HG02884 (cell line): Measurements from ENCODE around the gene ACAP1.

Experiments
- ATAC-seq: cut with Tn5 transposase; IDR thresholded peaks from one replicate; pipeline ENCODE4 v1.9.1; 2021; ENCODE audit warnings: mild to moderate bottlenecking, moderate library complexity; ENCODE audit not compliant: unreplicated experiment

The ACAP1 gene

DNA sequence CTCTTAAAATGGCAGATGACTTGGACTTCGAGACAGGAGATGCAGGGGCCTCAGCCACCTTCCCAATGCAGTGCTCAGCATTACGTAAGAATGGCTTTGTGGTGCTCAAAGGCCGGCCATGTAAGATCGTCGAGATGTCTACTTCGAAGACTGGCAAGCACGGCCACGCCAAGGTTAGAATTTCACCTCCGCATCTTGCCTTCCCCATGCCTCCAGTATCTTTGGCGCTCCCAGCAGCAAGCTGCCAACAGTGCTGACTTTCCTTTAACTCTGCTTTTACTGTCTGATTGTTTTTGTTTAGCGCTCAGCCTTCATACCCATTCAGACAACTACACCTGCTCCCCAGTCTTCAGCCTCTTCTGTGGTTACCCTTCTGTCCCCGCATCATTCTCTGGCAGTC is 26.7 kb upstream of the ACAP1 start:
- no peak for ATAC-seq

DNA sequence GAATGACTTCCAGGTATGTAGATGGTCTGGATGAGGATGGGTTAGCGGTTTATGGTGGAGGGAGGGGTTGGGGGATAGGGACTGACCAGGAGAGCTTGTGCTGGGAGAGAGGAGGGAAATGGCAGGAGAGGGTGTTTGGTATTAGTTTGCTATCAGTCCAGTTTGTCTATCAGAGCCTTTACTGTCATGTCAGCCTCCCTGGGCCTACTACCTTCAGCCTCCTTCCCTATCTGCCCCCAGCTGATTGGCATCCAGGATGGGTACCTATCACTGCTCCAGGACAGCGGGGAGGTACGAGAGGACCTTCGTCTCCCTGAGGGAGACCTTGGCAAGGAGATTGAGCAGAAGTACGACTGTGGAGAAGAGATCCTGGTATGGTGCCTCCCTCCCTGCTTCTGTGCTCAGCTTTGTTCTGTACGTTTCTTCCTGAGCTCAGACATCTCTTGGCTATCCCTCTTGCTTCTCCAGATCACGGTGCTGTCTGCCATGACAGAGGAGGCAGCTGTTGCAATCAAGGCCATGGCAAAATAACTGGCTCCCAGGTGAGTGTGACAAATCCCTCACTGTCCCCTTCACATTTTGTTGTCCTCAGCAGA is 25.1 kb upstream of the ACAP1 start:
- ATAC-seq, result no peak

DNA sequence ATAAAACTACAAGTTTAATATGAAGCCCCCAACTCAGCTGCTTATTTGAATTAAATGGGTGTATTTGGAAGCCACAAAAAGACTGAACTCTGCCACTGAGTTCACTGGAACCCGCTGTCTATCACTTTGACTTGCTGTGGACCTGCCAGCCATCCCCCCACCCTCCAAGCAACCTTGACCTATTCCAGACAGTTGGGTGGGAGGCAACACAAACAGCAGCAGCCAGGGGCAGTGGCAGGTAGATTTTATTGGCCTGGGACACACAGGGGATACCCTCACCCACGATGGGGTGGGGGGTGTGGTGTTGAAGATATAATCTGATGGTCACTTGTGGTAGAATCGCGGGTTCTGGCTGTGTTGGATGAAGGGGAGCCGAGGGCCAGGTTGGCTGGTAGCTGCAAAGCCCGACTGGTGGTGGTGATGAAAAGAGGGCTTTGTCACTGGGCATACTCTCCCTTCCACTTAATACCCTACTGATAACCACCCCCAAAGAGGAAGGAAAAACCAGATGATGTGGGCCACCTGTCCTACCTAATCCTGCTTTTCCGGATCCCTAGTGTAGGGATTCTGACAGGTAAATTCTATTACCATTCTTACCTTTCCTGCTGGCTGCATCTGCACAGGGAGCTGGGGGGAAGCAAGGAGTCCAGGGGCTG is 23.8 kb upstream of the ACAP1 start:
- no peak for ATAC-seq

DNA sequence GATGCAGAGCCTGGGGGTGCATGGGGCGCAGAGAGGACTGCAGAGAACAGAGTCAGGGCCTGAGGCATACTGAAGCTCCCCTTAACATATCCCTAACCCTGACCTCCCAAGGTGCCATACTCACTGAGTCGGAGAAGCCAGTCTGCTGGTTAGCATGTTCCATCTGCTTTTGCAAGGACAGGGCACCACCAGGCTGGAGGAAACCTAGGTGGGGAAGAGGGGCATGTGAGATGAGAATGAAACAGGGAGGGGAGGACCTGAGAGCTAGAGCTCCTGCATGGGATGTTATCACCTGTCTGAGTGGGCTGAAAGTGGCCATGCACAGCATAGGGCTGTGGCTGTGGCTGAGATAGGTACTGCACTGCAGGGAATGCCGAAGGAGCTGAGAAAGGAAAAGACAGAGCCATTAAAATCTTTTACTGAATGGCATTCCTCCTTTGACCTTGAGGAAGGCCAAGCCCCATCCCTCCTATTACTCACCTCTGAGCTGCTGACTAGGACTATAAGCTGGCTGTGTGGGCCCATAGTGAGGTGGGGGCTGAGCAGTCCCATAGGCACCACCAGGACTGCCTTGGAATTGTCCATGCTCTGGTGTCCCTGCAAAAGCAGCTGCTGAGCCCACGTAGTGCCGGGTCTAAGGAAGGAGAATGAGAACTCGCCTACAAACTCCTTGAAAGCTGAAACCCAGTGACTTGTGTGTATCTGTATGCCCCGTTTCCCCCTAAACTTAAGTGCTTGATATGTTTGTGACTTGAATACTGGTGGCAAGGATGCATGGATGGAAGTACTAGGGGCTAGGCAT is 23.0 kb upstream of the ACAP1 start:
- no peak for ATAC-seq

DNA sequence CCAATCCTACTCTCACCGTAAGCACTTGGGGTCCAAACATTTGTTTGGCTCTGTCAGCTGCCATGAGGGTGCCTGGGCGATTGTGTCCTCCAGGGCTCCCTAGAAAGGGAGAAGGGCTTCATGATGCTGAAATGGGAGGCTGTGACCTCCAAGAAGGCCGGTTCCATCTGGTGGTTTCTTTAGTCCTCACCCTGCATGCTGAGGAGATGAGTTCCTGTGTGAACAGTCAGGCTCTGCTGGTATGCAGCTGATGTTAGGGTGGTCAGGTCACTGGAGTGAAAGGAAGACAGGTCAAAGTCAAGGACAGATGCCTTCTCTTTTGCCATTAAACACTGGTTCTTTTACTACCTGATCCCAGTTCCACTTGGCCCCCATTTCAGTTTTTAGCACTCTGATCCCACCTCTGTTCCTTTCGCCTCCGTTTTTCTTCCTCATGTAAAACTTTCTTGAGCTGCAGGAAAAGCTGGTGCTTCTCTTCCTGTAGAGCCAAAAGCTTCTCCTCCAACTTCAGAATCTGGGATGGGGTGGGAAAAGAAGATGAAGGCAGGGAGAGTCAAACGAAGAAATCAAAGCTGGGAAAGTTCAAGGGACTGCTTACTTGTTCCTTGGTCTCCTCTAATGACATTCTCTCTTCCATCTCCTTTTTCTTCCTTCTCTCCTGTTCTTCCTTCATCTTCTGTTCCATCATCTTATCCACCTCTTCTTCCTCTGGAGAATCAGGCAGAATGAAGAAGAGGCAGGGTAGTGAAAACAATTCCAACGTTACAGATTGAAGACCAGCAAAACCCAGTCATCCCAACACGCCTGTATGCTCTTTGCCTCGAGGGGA is 22.2 kb upstream of the ACAP1 start:
- no peak for ATAC-seq

DNA sequence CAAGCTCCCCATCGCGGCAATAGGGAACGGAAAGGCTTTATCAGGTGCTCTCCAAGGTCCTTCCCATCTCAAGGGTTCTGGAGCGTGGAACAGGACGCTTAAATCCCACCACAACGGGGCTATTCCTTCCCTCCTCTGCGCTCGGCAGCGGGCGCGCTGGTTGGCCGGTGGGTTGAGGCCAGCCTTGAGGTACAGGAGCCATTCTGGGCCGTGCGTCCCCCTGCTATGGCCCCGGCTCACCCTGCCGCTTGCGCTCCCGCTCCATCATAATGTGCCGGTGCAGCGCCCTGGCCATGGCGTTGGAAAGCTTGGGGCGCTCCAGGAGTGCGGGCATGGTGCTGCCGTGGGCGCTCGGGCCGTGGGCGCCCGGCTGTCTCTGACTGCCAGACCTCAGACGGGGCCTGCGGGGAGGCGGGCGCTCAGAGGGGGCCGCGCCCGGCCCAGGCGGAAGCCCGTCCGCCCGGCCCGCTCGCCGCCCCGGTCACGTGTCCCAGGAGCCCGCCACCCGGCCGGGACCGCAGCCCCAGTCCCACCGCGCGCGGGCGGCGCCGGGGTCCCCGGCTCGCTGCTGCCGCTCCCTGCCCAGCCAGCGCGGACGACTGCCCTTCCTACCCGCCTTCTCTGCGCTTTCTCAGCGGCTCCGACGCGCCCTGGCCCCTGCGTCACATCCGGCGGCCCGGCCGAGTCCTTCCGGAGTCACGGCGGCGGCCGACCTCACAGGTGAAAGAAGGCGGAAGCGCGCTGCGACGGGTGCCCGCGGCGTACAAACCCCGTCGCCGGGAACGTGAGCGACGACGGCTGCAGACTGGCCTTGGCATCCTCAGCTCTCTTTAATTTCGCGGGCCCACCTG is 21.4 kb upstream of the ACAP1 start, which contains the start of gene GPS2:
Gene GPS2, minus strand, starts transcription at position 642 of the 851 bp plus-strand sequence. Its CDS starts 308 bp downstream, at position 334.
- peak; percentile 56 for ATAC-seq

DNA sequence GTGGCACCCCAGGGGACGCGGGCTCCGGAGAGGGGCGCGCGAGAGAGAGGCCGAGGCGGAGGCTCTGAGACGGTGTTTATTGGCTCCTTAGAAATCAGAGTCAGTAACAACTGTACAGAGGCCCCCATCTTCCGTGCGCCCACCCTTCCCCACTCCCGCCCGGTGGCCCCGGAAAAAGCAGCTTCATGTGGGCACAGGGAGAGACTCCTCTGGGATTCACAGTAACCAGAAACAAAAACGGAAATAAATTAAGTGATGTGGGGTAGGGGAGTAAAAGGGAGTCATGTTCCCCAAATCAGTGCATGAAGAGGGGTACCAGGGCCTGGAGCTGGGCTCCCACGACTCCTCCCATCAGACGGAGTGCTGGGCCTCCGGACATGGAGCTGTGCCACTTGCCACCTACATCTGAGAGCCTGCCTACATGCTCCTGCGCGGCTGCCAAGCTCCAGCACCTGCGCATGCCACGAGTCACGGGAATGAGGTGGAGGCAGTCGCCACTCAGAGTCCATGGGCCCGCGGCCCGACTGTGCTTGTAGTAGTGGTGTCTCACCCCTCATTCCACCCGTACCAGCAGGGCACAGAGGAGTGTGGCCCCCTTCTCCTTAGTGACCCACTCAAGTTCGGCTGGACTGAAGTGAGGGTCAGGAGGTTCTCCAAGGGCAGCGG is 20.6 kb upstream of the ACAP1 start:
- no peak for ATAC-seq

DNA sequence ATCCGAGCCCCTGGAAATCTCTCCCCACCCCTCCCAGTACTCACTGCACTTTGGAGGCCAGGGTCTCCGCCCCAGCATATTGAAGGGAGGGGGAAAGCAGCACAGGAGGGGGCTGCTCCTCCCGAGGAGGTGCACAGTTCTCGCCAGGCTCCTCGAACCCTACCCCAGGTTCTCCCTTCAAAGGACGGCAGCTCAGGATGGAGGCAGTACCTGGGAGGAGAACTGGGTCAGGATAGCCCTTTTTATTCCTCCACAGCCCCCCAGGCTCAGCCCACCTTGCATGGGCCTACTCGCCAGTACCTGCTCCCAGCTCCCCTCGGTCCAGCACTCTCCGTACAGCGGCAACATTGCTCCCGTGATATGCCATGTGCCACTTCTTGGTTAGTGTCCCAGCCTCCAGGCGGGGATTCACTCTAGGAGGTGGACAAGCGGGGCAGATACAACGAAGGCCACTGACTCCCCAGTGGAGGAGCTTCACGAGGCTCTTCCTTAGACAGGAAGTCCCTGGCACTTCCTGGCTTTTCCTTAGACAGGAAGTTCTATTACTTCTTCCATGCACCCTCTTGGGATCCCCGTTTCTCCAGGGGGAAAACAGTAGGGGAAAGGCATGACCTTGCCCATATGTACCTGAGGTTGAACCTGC is 19.0 kb upstream of the ACAP1 start:
- ATAC-seq, result no peak

DNA sequence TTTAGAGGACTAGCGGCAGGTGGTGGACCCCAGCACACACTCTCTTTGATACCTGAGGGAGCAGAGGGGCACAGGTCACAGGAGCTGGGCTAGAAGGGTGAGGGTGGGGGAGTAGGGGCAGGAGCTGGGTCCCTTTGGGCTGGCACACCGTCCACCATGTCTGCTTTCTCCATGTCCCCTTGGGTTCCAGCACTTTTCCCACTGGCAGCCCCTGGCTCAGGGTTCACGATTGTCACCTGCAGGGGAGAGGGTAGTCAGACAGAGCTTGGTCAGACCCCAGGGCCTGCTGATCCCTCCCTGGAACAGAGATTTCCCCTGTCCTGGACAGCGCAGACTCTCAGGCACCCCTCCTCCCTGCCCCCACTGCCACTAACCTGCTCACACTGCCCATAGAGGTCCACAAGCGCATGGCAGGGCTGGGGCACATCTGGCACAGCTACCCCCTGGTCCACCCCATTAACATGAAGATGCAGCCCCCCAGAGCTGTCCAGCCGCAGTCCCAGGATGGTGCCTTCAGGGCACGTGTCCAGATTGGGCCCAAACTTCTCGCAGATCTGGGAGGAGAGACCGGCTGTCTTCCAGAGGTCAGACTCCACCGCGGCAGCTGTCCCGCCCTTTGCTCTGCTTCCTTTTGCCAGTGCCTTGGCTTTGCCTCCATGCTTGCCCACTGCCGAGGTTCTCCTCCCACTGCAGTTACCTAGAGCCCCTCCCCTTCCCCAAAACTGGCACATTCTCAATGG is 18.0 kb upstream of the ACAP1 start:
- no peak for ATAC-seq

DNA sequence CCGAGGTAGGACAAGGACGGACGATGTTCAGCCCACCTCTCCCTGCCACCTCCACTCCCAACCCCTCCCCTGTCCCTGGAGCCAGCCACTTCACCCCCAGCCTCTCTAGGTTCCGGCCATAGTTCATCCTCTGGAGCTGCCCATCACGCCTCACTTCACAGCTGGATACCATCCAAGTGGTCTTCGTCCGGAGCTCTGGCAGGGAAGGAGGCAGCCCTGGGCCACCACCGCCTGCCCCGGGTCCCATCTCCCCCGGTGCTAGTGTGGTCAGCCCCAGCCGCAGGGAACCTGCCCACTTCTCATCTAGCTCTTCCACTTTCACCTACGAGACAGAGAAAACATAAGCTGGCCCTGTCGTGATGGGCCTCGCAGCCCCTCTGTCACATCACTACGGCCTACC is 14.9 kb upstream of the ACAP1 start:
- no peak for ATAC-seq

DNA sequence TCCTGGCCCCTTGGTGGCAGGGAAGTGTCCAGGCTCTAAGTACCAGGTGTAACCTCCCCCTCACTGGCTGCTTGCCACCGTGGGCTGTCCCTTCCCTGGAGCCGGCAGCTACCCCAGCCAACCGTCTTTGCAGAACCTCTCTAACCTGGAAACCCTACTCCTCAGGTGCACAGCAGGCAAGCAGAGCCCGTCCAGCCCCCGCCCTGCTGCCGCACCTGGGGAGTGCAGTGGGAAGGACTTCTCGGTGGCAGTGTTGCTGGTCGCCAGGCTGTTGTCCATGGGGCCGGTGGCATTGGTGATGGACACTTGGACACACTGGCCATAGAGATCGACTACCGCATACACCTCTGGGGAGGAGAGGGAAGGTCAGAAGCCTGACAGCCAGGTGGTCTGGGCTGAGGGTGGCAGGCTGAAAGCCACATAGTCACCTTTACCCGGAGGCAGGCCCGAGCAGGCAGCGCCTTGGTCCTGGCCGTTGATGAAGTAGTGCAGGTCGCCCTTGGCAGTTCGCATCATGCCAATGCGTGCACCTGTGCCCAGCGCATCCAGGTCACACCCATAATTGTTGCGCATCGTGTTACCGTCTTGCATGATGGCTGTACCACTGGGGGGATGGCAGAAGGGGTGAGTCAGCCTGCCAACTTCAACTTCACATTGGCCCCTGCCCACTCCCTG is 13.7 kb upstream of the ACAP1 start:
- no peak for ATAC-seq

DNA sequence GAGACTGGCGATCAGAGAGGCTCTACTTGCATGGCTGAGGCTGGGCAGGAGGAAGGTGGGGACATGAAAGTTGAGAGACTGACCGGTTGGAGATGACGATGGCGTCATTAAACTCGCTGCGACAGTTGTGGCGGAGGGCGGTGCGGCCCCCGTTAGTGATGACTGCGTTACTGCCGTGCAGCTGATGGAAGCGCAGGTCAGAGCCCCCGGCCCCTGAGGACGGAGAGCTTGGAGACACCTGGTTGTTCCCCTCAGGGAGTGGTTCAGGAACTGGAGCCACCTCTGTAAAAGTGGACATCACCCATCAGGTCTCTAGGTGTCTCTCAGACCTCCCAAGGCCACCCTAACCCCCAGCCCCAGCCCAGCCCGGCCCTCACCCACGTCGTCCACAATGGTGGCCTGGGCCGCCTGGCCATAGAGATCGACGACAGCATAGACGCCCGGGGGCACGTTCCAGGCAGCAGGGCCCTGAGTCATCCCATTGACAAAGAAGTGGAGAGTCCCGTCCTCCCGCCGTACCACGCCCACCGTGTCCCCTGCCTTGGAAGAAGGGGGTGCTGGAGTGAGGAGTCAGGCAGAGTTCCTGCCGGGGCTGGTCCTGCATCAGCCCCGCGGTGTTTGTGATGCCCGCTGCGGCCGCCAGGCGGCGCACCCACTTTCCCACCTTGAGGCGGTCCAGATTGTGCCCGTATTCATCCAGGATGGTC is 12.4 kb upstream of the ACAP1 start:
- no peak for ATAC-seq

DNA sequence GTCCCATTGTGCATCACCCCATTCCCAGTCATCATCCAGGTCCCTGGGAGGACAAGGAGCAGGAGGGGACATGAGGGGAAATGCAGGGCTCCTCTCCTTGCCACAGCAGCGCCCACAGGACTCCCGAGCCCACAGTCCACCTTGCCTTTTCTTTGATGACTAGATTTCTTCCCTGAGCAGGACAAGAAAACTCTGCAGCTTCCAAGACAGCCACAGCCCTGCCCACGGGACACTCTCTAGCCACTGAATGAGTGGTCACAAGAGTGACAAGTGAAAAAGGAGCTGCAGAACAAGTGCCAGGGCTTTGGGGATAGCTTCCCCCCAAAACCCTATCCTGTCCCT is 11.9 kb upstream of the ACAP1 start:
- no peak for ATAC-seq

DNA sequence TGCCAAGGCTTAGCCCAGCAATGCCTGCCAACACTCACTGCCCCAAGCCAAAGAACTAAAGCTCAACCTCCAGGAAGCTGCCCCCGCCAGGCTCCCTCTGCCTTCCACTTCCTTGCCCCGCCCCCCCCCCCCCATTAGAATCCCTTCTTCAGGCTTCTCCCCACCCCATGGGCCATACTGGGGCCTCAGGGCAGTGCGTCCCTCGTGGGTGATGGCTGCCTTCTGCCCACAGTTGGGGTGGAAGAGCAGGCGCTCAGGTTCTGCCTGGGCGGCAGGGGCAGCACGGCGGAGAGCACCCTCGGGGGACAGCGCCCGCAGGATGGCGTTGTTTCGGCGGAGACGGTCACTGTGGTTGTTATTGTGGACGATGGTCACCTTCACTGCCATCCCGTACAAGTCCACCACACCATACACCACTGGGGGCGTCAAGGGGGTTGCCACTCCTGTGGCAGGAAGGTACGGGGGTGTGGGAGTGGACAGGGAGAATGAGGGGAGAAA is 11.2 kb upstream of the ACAP1 start:
- no peak for ATAC-seq

DNA sequence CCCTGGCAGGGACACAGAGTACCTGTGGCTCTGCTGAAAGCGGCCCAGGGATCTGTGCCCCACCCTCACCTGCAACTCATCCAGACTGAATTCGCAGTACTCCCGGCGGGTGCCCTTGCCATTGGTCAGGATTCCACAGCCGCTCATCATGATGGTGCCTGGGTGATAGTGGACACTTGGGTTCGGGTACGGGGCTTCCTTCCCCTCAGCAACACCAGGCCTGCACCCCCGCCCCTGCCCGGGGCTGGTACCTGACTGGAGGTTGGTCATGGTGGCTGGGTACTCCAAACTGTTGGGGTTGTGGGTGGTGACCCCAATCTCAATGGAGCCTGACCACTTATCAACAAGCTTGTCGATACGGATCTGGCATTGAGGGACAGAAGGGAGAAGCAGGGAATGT is 10.1 kb upstream of the ACAP1 start:
- ATAC-seq, result no peak

DNA sequence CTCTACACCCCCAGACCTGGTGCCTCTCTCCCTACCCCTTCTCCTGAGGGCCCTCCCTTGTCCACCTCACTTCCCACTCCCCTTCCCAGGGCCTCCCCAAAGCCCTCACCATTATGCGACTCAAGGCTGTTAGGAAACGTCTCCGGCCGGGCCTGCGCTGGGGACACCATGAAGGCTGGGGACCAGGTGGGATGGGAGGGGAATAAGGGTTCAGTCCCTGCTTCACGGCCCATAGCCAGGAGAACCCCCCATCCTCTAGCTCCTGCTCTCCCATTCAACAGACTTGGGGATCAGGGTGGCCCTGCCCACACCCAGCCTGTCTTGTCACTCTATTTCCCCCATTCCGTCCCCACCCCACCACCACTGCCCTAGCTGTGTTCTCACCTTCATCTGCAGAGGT is 9.3 kb upstream of the ACAP1 start:
- no peak for ATAC-seq

DNA sequence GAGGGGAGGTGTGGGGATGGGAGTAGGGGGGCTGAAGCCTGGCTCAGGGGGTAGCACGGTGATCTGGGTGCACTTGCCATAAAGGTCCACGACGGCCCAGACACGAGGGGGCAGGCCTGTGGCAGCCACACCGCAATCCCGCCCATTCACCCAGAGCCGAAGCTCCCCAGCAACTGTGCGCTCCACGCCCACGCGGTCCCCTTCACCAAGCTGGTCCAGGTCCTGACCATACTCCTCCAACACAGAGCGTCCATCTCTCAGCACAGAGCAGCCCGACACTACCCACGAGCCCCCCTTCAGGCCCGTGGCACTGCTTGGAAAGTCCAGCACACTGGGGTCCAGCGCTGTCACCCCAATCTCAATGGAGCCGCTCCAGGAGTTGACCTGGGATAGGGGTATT is 8.8 kb upstream of the ACAP1 start:
- ATAC-seq, result no peak
